HEK293 (cell line): ENCODE data around the gene FRZB.

Experiments
- ZNF558 ChIP-seq: fragments of 450-650 bp; formaldehyde crosslinking; IDR thresholded peaks from 2 replicates; pipeline ENCODE4 v1.5.1; 2016; ENCODE audit warnings: missing biosample characterization, missing genetic modification characterization
- ZNF792 ChIP-seq: fragments of 450-650 bp; formaldehyde crosslinking; IDR thresholded peaks from 2 replicates; pipeline ENCODE4 v1.5.1; 2016; ENCODE audit warnings: missing biosample characterization, missing genetic modification characterization

- TF ChIP-seq ZNF792 (tag by site-specific recombination), result no peak
- no peak for TF ChIP-seq ZNF558 (tag by site-specific recombination)
Measured at GRCh38 chr2:182868054-182868796, 1.8 kb upstream of the FRZB start.
